ENCODE results near the gene RPL6.
A peak's percentile ranks its signal among the peaks of the same experiment; 100 is the strongest.

Gene RPL6

DNA sequence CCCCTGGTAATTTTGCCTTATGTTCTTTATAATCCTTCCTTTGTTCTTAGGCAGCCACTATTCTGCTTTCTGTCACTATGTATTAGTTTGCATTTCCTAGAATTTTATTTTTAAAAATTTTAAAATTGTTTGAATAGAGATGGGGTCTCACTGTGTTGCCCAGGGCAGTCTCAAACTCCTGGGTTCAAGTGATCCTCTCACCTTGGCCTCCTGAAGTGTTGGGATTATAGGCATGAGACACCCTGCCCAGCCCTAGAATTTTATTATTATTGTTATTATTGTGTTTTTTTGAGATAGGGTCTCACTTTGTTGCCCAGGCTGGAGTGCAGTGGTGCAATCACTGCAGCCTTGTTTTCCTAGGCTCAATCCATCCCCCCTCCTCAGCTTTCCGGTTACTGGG, 12.0 kb upstream of the RPL6 start:
- H3K27ac ChIP-seq (ENCODE audit: low read depth, low read length) = no peak overlapping the region
- WGBS (ENCODE audit: extremely low coverage, insufficient coverage, insufficient read length) = no CpG with 5 or more reads among the region's 1 CpG
- H3K9me3 ChIP-seq (ENCODE audit: insufficient read depth, low read depth, low read length) = no peaks in the 10 kb centered on the region

DNA sequence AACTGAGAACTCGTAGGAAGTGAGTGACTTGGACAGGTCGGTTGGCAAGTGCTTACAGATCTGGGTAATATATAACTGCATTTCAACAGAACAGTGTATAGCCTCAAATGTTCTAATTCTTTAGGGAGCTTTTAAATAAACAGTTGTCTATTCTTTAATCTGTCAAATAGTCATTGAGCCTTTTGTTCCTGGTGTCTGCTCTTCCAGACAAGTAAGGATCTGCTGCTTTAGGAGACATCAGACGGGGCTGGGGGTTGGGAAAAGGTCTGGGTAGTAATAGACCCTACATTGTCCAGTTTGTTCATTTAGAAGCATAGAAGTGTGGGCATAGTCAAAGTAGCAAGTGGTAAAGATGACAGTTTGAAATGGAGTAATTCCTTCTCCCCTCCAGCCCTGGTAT, 11.3 kb upstream of the RPL6 start:
- H3K18ac ChIP-seq (ENCODE audit: low read length) = no peak overlapping the region
- H2AFZ ChIP-seq (ENCODE audit: insufficient read depth, low read length, poor library complexity) = no peak overlapping the region
- no peak overlapping the region for H2BK5ac ChIP-seq (ENCODE audit: low read depth, low read length, poor library complexity)
- H3K4ac ChIP-seq (ENCODE audit: low read depth, low read length) = peak overlapping the region; percentile 90
- no peak overlapping the region for H3K14ac ChIP-seq (ENCODE audit: low read length)
- H2BK120ac ChIP-seq (ENCODE audit: insufficient read depth, low read length, poor library complexity) = no peak overlapping the region
- no peak overlapping the region for H2BK12ac ChIP-seq (ENCODE audit: low read length)
- H3K9me3 ChIP-seq (ENCODE audit: insufficient read depth, low read depth, low read length) = no peaks in the 10 kb centered on the region
- H4K12ac ChIP-seq (ENCODE audit: low read depth, low read length) = no peak overlapping the region
- H2AK5ac ChIP-seq (ENCODE audit: low read length) = no peak overlapping the region
- no peak overlapping the region for H4K91ac ChIP-seq (ENCODE audit: low read depth, low read length)
- H3K23ac ChIP-seq (ENCODE audit: low read length) = no peak overlapping the region
- H3K79me2 ChIP-seq (ENCODE audit: control insufficient read depth, insufficient read depth, low read length, poor library complexity) = peaks cover 17% of the 10 kb centered on the region
- no peak for DNase-seq
- peaks cover 0 to 4% of the 10 kb centered on the region in 2 experiments for H3K4me1 ChIP-seq (ENCODE audit: control insufficient read depth in 1 of 2, insufficient read depth in 2 of 2, low read length in 2 of 2)
- H3K9ac ChIP-seq (ENCODE audit: low read length) = no peak overlapping the region
- peaks cover 0 to 2% of the 10 kb centered on the region in 2 experiments for H3K36me3 ChIP-seq (ENCODE audit: control insufficient read depth in 1 of 2, insufficient read depth in 2 of 2, low read length in 2 of 2)
- peak overlapping the region; percentile 28 for H3K4me2 ChIP-seq (ENCODE audit: low read length)
- no peak overlapping the region for H3K27ac ChIP-seq (ENCODE audit: low read depth, low read length)
- no CpG with 5 or more reads among the region's 3 CpGs for WGBS (ENCODE audit: extremely low coverage, insufficient coverage, insufficient read length)
- H3K4me3 ChIP-seq (ENCODE audit: low read depth, low read length) = no peak overlapping the region
- H4K8ac ChIP-seq (ENCODE audit: low read depth, low read length) = no peak overlapping the region
- peaks cover 11% of the 10 kb centered on the region for H3K79me1 ChIP-seq (ENCODE audit: low read length)
- no peaks in the 10 kb centered on the region for H3K27me3 ChIP-seq (ENCODE audit: insufficient read depth, low read length)

More for the DNA sequence above, 12.0 kb upstream of the RPL6 start:
- H3K4ac ChIP-seq (ENCODE audit: low read depth, low read length) = peak overlapping the region; percentile 47
- no peaks in the 10 kb centered on the region for H3K27me3 ChIP-seq (ENCODE audit: insufficient read depth, low read length)
- peaks cover 0 to 3% of the 10 kb centered on the region in 2 experiments for H3K36me3 ChIP-seq (ENCODE audit: control insufficient read depth in 1 of 2, insufficient read depth in 2 of 2, low read length in 2 of 2)
- H2BK5ac ChIP-seq (ENCODE audit: low read depth, low read length, poor library complexity) = no peak overlapping the region
- no peak overlapping the region for H3K18ac ChIP-seq (ENCODE audit: low read length)
- peaks cover 11% of the 10 kb centered on the region for H3K79me1 ChIP-seq (ENCODE audit: low read length)
- H3K79me2 ChIP-seq (ENCODE audit: control insufficient read depth, insufficient read depth, low read length, poor library complexity) = peaks cover 17% of the 10 kb centered on the region
- no peak overlapping the region for H4K91ac ChIP-seq (ENCODE audit: low read depth, low read length)
- no peak overlapping the region for H3K14ac ChIP-seq (ENCODE audit: low read length)
- no peak for DNase-seq
- H4K12ac ChIP-seq (ENCODE audit: low read depth, low read length) = no peak overlapping the region
- no peak overlapping the region for H2AK5ac ChIP-seq (ENCODE audit: low read length)
- H3K4me1 ChIP-seq (ENCODE audit: control insufficient read depth in 1 of 2, insufficient read depth in 2 of 2, low read length in 2 of 2) = peaks cover 0 to 4% of the 10 kb centered on the region in 2 experiments
- H3K4me3 ChIP-seq (ENCODE audit: low read depth, low read length) = no peak overlapping the region
- no peak overlapping the region for H3K9ac ChIP-seq (ENCODE audit: low read length)
- no peak overlapping the region for H2BK12ac ChIP-seq (ENCODE audit: low read length)
- no peak overlapping the region for H4K8ac ChIP-seq (ENCODE audit: low read depth, low read length)
- no peak overlapping the region for H3K23ac ChIP-seq (ENCODE audit: low read length)
- H2BK120ac ChIP-seq (ENCODE audit: insufficient read depth, low read length, poor library complexity) = no peak overlapping the region
- H2AFZ ChIP-seq (ENCODE audit: insufficient read depth, low read length, poor library complexity) = no peak overlapping the region
- H3K4me2 ChIP-seq (ENCODE audit: low read length) = no peak overlapping the region

DNA sequence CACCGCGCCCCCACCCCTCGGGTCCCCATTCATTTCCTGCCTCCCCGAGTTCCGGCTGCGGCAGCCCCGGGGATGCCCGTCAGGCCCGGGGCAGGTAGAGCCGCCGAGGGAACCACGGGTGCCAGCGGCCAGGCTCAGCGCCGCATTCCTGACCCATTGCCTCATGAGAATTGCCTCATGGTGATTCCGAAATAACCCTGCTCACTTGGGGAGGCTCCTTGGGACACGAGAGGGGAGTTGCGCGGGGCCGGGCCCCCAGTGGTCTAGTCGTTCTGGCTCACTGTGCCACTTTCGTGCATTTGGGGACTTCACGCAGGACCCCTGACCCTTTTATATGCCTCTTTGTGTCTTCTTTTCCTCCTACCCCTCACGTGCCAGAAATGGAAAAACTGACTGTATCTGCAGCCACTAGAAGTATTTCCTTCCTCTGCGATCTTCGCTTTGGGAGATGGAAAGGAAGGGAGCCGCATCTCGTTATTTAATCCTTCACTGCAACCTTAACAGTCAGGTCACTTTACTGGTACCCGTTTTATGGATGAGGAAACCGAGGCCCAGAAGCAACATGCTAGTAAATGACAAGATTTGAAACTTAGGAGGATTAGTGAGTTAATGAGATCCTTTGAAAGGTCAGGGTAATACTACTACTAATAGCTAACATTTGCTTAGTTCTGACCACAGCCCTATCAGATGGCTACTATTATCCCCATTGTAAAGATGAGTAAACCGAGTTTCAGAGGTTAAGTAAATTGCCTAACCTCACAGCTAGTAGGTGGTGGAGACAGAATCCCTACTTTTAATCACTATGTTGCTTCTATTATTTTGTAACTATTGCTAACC, 10.1 kb upstream of the RPL6 start:
- no CpG with 5 or more reads among the region's 31 CpGs for WGBS (ENCODE audit: extremely low coverage, insufficient coverage, insufficient read length)
- Histone ChIP-seq H2AFZ (ENCODE audit: insufficient read depth, low read length, poor library complexity) (peak overlapping the region; percentile 75), H2BK12ac (ENCODE audit: low read length) (no peak overlapping the region), H3K79me2 (ENCODE audit: control insufficient read depth, insufficient read depth, low read length, poor library complexity) (peaks cover 14% of the 10 kb centered on the region), H3K9ac (ENCODE audit: low read length) (peak overlapping the region; percentile 98), H3K4me1 (ENCODE audit: control insufficient read depth in 1 of 2, insufficient read depth in 2 of 2, low read length in 2 of 2) (peaks cover 0 to 4% of the 10 kb centered on the region in 2 experiments), H3K18ac (ENCODE audit: low read length) (peak overlapping the region; percentile 68), H3K36me3 (ENCODE audit: control insufficient read depth in 1 of 2, insufficient read depth in 2 of 2, low read length in 2 of 2) (no peaks in the 10 kb centered on the region), H3K4me2 (ENCODE audit: low read length) (peak overlapping the region; percentile 64), H3K9me3 (ENCODE audit: insufficient read depth, low read depth, low read length) (no peaks in the 10 kb centered on the region), H2BK120ac (ENCODE audit: insufficient read depth, low read length, poor library complexity) (peak overlapping the region; percentile 85), H4K91ac (ENCODE audit: low read depth, low read length) (peak overlapping the region; percentile 88), H3K23ac (ENCODE audit: low read length) (no peak overlapping the region), H3K4me3 (ENCODE audit: low read depth, low read length) (peak overlapping the region; percentile 98), H4K8ac (ENCODE audit: low read depth, low read length) (peak overlapping the region; percentile 97), H3K27ac (ENCODE audit: low read depth, low read length) (peak overlapping the region; percentile 94), H2AK5ac (ENCODE audit: low read length) (peak overlapping the region; percentile 63), H3K14ac (ENCODE audit: low read length) (peak overlapping the region; percentile 87), H4K12ac (ENCODE audit: low read depth, low read length) (peak overlapping the region; percentile 77), H2BK5ac (ENCODE audit: low read depth, low read length, poor library complexity) (peak overlapping the region; percentile 97), H3K79me1 (ENCODE audit: low read length) (peaks cover 11% of the 10 kb centered on the region), H3K27me3 (ENCODE audit: insufficient read depth, low read length) (no peaks in the 10 kb centered on the region), H3K4ac (ENCODE audit: low read depth, low read length) (peak overlapping the region; percentile 88)
- DNase-seq = peak; percentile 82 to 92

DNA sequence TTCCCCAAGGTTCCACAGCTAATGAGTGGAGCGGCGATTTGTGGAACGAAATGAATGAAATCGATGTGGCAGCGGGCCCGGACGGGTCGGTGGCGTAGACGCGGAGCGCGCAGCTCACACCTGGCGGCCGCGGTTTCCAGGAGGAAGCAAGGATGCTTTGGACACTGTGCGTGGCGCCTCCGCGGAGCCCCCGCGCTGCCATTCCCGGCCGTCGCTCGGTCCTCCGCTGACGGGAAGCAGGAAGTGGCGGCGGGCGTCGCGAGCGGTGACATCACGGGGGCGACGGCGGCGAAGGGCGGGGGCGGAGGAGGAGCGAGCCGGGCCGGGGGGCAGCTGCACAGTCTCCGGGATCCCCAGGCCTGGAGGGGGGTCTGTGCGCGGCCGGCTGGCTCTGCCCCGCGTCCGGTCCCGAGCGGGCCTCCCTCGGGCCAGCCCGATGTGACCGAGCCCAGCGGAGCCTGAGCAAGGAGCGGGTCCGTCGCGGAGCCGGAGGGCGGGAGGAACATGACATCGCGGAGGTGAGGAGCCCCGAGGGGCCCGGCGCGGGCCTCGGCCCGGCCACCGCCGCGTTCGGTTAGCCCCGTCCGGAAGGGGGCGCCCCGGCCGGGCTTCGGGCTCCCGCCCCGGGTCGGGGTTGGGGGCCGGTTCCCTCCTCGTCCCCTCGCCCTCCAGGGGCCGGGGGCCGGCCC, 9.3 kb upstream of the RPL6 start, which contains the start of gene PTPN11:
Gene PTPN11 (plus strand): TSS at position 340 of the 689 bp plus-strand sequence. CDS start 165 bp downstream, at position 505.
- Histone ChIP-seq H2AK5ac (ENCODE audit: low read length) (peak within 1 kb of the TSS; percentile 63), H3K36me3 (ENCODE audit: control insufficient read depth in 1 of 2, insufficient read depth in 2 of 2, low read length in 2 of 2) (no peaks in the 10 kb centered on the region), H3K9me3 (ENCODE audit: insufficient read depth, low read depth, low read length) (no peaks in the 10 kb centered on the region), H3K27ac (ENCODE audit: low read depth, low read length) (peak within 1 kb of the TSS; percentile 94), H3K18ac (ENCODE audit: low read length) (peak within 1 kb of the TSS; percentile 68), H4K12ac (ENCODE audit: low read depth, low read length) (peak within 1 kb of the TSS; percentile 93), H2AFZ (ENCODE audit: insufficient read depth, low read length, poor library complexity) (peak within 1 kb of the TSS; percentile 75), H3K4me3 (ENCODE audit: low read depth, low read length) (peak within 1 kb of the TSS; percentile 98), H2BK5ac (ENCODE audit: low read depth, low read length, poor library complexity) (peak within 1 kb of the TSS; percentile 97), H3K14ac (ENCODE audit: low read length) (peak within 1 kb of the TSS; percentile 87), H3K9ac (ENCODE audit: low read length) (peak within 1 kb of the TSS; percentile 98), H4K91ac (ENCODE audit: low read depth, low read length) (peak within 1 kb of the TSS; percentile 88), H3K79me2 (ENCODE audit: control insufficient read depth, insufficient read depth, low read length, poor library complexity) (peaks cover 14% of the 10 kb centered on the region), H3K4me2 (ENCODE audit: low read length) (peak within 1 kb of the TSS; percentile 68), H2BK120ac (ENCODE audit: insufficient read depth, low read length, poor library complexity) (peak within 1 kb of the TSS; percentile 85), H4K8ac (ENCODE audit: low read depth, low read length) (peak within 1 kb of the TSS; percentile 97), H3K79me1 (ENCODE audit: low read length) (peaks cover 11% of the 10 kb centered on the region), H3K4me1 (ENCODE audit: control insufficient read depth in 1 of 2, insufficient read depth in 2 of 2, low read length in 2 of 2) (peaks cover 0 to 4% of the 10 kb centered on the region in 2 experiments), H3K4ac (ENCODE audit: low read depth, low read length) (peak within 1 kb of the TSS; percentile 88), H3K23ac (ENCODE audit: low read length) (no peak within 1 kb of the TSS), H3K27me3 (ENCODE audit: insufficient read depth, low read length) (no peaks in the 10 kb centered on the region), H2BK12ac (ENCODE audit: low read length) (no peak within 1 kb of the TSS)
- WGBS (ENCODE audit: extremely low coverage, insufficient coverage, insufficient read length) = no CpG with 5 or more reads among the region's 89 CpGs
- peak; percentile 76 to 83 for DNase-seq

Data from trophoblast cell (in vitro differentiated cells and primary cell).